ENCODE measurements around the gene RASAL2.

RASAL2 gene

GRCh38 chr1:178520803-178521202 lies 426.9 kb downstream of the RASAL2 start:
- DNase-seq = no peak

- DNase-seq = no peak
Observed at GRCh38 chr1:178521241-178521640, 427.3 kb downstream of the RASAL2 start.

- DNase-seq = no peak
Observed at GRCh38 chr1:178527117-178527516, 433.2 kb downstream of the RASAL2 start.

GRCh38 chr1:178528228-178528952 lies 434.5 kb downstream of the RASAL2 start:
- DNase-seq = no peak

GRCh38 chr1:178528953-178529335 lies 435.0 kb downstream of the RASAL2 start:
- DNase-seq = no peak

DNA sequence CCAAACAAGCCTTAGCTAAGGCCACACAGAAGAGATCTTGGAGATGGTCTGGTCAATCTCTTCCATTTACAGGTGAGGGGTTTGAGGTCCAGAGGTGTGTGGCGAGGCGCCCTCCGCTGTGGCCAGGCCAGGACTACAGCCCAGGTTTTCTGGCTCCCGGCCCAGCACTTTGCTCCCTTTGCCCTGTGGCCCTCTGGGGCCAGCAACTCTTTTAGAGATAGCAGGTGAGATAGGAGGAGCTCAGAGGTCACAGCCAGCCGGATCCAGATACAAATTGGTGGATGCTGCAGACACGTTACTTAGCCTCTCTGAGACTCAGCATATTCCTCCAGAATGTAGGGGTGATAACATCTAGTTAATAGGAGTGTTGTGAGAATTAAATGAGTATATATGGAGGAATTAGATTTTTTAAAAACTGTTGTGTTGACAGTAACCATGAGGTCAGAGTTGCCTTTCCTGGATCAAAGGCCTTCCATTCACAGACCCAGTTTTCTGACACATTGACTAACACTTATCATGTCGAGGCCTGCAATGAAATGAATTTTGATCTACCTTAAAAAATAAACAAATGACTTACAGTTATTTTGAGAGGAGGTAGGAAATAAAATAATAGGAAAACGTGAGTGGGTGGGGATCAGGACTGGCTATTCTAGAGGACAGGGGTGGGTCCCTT lies 435.6 kb downstream of the RASAL2 start:
- no peak for DNase-seq

DNA sequence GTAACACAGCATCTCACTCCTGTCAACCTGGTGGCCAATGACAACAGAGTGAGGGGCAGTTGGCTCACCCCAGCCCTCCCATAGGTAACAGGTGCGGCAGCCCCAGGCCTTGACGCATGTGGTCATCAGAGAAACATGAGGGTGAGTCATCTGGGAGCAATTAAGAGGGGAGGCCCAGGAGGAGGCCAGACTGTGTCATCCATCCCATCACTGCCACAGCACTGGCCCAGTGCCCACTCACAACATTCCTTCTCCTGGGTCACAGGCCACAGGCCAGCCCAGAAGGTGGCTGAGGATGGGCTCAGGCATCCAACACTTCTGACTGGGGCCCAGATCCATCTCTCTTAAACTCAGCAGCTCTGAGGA lies 436.1 kb downstream of the RASAL2 start:
- DNase-seq = no peak

DNA sequence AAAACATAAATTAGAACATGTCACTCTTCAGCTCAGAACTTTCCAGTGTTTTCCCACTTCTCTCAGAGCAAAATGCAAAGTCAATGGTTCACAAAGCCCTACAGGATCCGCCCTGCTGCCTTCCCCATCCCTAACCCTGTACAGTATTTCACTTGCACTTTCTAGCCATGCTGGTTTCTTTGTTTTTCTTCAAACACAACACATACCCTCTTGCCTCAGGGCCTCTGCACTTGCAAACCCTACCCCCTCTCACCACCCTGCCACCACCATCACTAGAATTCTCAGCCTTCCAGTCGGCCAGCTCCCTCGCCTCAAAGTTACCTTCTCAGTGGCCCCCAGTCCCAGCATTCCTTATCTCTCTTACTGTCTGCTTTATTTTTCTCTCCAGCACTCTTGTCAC lies 436.6 kb downstream of the RASAL2 start:
- no peak for DNase-seq

GRCh38 chr1:178531887-178532286 lies 438.0 kb downstream of the RASAL2 start:
- no peak for DNase-seq

GRCh38 chr1:178532392-178532791 lies 438.5 kb downstream of the RASAL2 start:
- peak; percentile 83 to 92 (median 90) for DNase-seq

GRCh38 chr1:178533121-178533946 lies 439.4 kb downstream of the RASAL2 start:
- no peak for DNase-seq

Measured in suppressor macrophage (primary cell).